Stimulated activated naive CD8-positive, alpha-beta T cell treated with anti-CD3 and anti-CD28 coated beads, Interleukin-15, Interleukin-2, amounts not matched to agents 100 ng/mL and 50 ng/mL, for 24 hours (primary cell): ENCODE measurements around the gene ASIC2.
"Not testable (repeated sequence)": the region's sequence is repeated elsewhere in the genome, so short reads cannot be mapped to it uniquely, and the experiment has no call there.

ENCODE experiments used
- H3K27ac Mint-ChIP-seq: one replicate; pipeline ENCODE4 v1.8.0; 2021; ENCODE audit warnings: mild to moderate bottlenecking, mixed read lengths
- H3K27me3 Mint-ChIP-seq: one replicate; pipeline ENCODE4 v1.8.0; 2021; ENCODE audit warnings: mixed read lengths
- H3K36me3 Mint-ChIP-seq: one replicate; pipeline ENCODE4 v1.8.0; 2021; ENCODE audit warnings: low read depth, mixed read lengths
- H3K4me1 Mint-ChIP-seq: one replicate; pipeline ENCODE4 v1.8.0; 2021; ENCODE audit warnings: low read depth, mixed read lengths
- H3K4me3 Mint-ChIP-seq: one replicate; pipeline ENCODE4 v1.8.0; 2021; ENCODE audit warnings: mild to moderate bottlenecking, mixed read lengths
- H3K9me3 Mint-ChIP-seq: one replicate; pipeline ENCODE4 v1.8.0; 2021; ENCODE audit warnings: mixed read lengths

ASIC2 gene

GRCh38 chr17:32998887-32999228 lies 294.2 kb downstream of the ASIC2 start:
- Mint-ChIP-seq H3K27me3 (peaks cover 15% of the 10 kb centered on the region), H3K9me3 (no peaks in the 10 kb centered on the region), H3K36me3 (no peaks in the 10 kb centered on the region), H3K27ac (no peak overlapping the region), H3K4me3 (no peak overlapping the region), H3K4me1 (peaks cover 5% of the 10 kb centered on the region)

DNA sequence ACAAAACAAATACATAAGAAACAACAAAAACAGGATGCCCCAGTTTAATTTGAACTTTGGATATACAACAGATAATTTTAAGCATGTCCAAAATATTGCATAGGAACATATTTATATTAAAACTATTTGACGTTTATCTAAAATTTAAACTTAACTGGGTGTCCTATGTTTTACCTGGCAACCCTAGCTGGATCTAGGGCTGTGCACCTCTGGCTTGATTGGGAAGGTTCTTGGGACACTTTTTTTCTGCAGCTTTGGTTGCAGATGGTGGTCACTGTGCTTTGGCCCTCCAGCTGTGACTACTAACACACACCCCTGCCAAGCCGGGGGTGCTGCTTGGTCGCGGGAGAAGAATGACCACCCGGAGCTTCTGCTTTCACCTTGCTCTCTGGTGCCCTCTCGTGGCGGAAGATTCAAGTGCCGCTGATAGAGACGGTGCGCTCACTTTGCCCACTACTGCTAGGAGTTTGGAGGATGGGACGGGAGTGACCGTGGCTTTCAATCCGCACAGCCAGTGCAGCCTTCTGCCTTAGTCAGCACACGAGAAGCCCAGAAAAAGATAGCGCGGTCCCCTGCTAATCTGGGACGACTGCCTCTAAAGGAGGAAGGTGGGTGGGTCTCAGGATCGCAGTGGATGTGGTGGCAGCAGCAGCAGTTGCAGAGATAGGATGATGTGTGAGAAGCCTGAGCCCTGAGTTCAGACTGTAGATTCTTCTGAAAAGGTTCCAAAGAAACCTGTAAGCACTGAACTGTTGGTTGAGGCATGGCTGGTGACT lies 294.8 kb downstream of the ASIC2 start:
- Mint-ChIP-seq H3K36me3 (no peaks in the 10 kb centered on the region), H3K4me3 (no peak overlapping the region), H3K9me3 (no peaks in the 10 kb centered on the region), H3K4me1 (peaks cover 5% of the 10 kb centered on the region), H3K27ac (no peak overlapping the region), H3K27me3 (peaks cover 15% of the 10 kb centered on the region)

DNA sequence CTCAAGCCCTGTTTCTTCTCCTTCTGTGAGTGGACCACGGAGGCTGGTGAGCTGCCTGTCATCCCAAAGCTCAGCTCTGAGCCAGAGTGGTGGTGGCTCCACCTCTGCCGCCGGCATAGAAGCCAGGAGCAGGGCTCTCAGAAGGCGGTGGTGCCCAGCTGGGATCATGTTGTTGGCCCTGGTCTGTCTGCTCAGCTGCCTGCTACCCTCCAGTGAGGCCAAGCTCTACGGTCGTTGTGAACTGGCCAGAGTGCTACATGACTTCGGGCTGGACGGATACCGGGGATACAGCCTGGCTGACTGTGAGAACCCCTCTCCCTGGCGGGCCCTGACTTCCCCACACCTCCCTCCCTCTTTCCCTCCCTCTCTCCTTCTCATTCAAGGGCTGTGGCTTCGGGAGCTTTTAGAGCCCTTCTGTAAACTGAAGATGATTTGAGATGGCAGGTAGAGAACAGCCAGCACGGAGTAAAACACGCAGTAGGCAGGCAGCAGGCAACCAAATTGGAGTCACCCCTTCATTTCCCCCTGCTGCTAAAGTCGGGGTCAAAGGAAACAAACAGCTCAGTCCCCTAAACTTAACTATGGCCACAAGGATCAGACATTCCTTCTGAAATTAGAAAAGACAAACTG lies 297.6 kb downstream of the ASIC2 start:
- Mint-ChIP-seq H3K27ac (no peak overlapping the region), H3K9me3 (no peaks in the 10 kb centered on the region), H3K36me3 (no peaks in the 10 kb centered on the region), H3K27me3 (peaks cover 15% of the 10 kb centered on the region), H3K4me3 (no peak overlapping the region), H3K4me1 (peaks cover 5% of the 10 kb centered on the region)

- peaks cover 10% of the 10 kb centered on the region for H3K27me3 Mint-ChIP-seq
- H3K36me3 Mint-ChIP-seq, result no peaks in the 10 kb centered on the region
- H3K4me1 Mint-ChIP-seq, result peaks cover 5% of the 10 kb centered on the region
- H3K27ac Mint-ChIP-seq, result no peak overlapping the region
- no peak overlapping the region for H3K4me3 Mint-ChIP-seq
- H3K9me3 Mint-ChIP-seq, result peaks cover 4% of the 10 kb centered on the region
Observed at GRCh38 chr17:32993977-32994376, 299.1 kb downstream of the ASIC2 start.

DNA sequence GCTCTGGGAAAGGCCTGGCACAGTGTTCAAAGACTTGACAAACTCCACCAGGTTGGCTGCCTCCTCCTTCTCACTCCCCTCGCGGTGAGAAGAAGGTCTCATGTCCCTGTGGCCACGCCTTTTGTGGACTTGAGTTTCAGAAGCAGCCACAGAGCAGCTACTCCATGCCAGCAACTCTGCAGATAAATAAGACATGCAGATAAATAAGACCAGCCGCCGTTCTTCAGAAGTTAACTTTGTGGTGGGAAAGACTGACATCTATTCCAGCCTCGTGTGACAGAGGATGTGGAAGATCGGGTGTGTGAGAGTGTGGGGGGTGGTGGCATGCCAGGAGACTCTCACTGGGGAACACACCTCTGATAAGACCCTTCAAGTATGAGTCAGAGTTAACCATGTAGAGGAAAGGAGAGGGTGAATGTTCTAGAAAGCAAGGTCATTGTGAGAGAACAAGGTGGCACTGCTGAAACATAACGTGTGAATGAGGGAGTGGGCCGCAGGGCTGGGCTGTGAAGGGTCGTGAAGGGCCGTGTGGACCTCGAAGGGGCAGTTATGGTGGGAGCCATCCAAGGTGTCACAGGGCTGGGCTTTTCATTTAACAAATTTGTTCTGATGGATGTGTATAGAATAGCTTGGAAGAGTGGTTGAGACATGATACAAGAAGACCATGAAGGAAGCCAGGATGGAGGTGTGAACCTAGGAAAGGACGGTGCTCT lies 300.6 kb downstream of the ASIC2 start:
- Mint-ChIP-seq H3K9me3 (peaks cover 11% of the 10 kb centered on the region), H3K27me3 (peaks cover 1% of the 10 kb centered on the region), H3K27ac (no peak overlapping the region), H3K4me1 (no peaks in the 10 kb centered on the region), H3K36me3 (no peaks in the 10 kb centered on the region), H3K4me3 (no peak overlapping the region)

DNA sequence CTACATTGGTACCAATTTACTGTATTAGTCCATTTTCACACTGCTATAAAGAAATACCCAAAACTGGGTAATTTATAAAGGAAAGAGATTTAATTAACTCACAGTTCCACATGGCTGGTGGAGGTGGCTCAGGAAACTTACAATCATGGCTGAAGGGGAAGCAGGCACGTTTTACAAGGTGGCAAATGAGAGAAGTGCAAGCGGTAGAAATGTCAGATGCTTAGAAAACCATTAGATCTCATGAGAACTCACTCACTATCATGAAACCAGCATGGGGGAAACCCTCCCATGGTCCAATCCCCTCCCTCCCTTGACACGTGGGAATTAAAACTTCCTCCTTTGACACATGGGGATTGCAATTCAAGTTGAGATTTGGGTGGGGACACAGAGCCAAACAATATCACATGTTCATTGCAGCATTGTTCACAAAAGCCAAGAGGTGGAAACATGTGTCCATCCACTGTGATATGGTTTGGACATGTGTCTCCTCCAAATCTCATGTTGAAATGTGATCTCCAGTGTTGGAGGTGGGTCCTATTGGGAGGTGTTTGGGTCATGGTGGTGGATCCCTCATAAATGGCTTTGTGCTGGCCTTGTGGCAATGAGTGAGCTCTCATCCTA lies 304.5 kb downstream of the ASIC2 start:
- no peak overlapping the region for H3K4me3 Mint-ChIP-seq
- peaks cover 3% of the 10 kb centered on the region for H3K27me3 Mint-ChIP-seq
- no peaks in the 10 kb centered on the region for H3K36me3 Mint-ChIP-seq
- H3K4me1 Mint-ChIP-seq, result no peaks in the 10 kb centered on the region
- H3K9me3 Mint-ChIP-seq, result peaks cover 11% of the 10 kb centered on the region
- H3K27ac Mint-ChIP-seq, result no peak overlapping the region

DNA sequence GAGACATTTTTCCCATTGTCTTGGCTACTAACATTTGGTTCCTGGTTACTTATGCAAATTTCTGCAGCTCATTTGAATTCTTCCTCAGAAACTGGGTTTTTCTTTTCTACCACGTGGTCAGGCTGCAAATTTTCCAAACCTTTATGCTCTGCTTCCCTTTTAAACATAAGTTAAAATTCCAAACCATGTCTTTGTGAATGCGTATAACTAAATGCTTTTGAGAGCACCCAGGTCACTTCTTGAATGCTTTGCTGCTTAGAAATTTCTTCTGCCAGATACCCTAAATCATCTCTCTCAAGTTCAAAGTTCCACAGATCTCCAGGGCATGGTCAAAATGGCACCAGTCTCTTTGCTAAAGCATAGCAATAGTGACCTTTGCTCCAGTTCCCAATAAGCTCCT lies 305.2 kb downstream of the ASIC2 start:
- H3K27me3 Mint-ChIP-seq, H3K4me1 Mint-ChIP-seq, H3K4me3 Mint-ChIP-seq, H3K27ac Mint-ChIP-seq, H3K36me3 Mint-ChIP-seq: not testable (repeated sequence)
- H3K9me3 Mint-ChIP-seq, result peaks cover 11% of the 10 kb centered on the region

DNA sequence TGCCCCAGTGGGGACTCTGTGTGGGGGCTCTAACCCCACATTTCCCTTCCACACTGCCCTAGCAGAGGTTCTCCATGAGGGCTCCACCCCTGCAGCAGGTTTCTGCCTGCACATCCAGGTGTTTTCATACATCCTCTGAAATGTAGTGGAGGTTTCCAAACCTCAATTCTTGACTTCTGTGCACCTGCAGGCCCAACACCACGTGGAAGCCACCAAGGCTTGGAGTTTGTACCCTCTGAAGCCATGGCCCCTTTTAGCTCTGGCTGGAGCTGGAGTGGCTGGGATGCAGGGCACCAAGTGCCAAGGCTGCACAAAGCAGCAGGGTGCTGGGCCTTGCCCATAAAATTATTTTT lies 305.7 kb downstream of the ASIC2 start:
- not testable (repeated sequence) for H3K4me3 Mint-ChIP-seq, H3K4me1 Mint-ChIP-seq, H3K27ac Mint-ChIP-seq, H3K36me3 Mint-ChIP-seq, H3K27me3 Mint-ChIP-seq
- H3K9me3 Mint-ChIP-seq, result peaks cover 11% of the 10 kb centered on the region

- no peak overlapping the region for H3K27ac Mint-ChIP-seq
- H3K9me3 Mint-ChIP-seq, result peaks cover 16% of the 10 kb centered on the region
- peaks cover 15% of the 10 kb centered on the region for H3K27me3 Mint-ChIP-seq
- H3K4me1 Mint-ChIP-seq, result no peaks in the 10 kb centered on the region
- H3K4me3 Mint-ChIP-seq, result no peak overlapping the region
- H3K36me3 Mint-ChIP-seq, result no peaks in the 10 kb centered on the region
Observed at GRCh38 chr17:32985050-32985756, 307.9 kb downstream of the ASIC2 start.

GRCh38 chr17:32981611-32982010 lies 311.5 kb downstream of the ASIC2 start:
- H3K4me3 Mint-ChIP-seq, H3K36me3 Mint-ChIP-seq, H3K27ac Mint-ChIP-seq, H3K4me1 Mint-ChIP-seq, H3K9me3 Mint-ChIP-seq: not testable (repeated sequence)
- peaks cover 21% of the 10 kb centered on the region for H3K27me3 Mint-ChIP-seq

- Mint-ChIP-seq H3K4me3 (no peak overlapping the region), H3K27me3 (peaks cover 21% of the 10 kb centered on the region), H3K36me3 (no peaks in the 10 kb centered on the region), H3K27ac (no peak overlapping the region), H3K4me1 (no peaks in the 10 kb centered on the region), H3K9me3 (peaks cover 5% of the 10 kb centered on the region)
Observed at GRCh38 chr17:32980230-32980629, 312.9 kb downstream of the ASIC2 start.

GRCh38 chr17:32976605-32977004 lies 316.5 kb downstream of the ASIC2 start:
- no peak overlapping the region for H3K27ac Mint-ChIP-seq
- H3K4me1 Mint-ChIP-seq, result no peaks in the 10 kb centered on the region
- H3K36me3 Mint-ChIP-seq, result no peaks in the 10 kb centered on the region
- no peaks in the 10 kb centered on the region for H3K9me3 Mint-ChIP-seq
- no peak overlapping the region for H3K4me3 Mint-ChIP-seq
- peaks cover 12% of the 10 kb centered on the region for H3K27me3 Mint-ChIP-seq

GRCh38 chr17:32976131-32976530 lies 317.0 kb downstream of the ASIC2 start:
- Mint-ChIP-seq H3K36me3 (no peaks in the 10 kb centered on the region), H3K27ac (no peak overlapping the region), H3K27me3 (peaks cover 12% of the 10 kb centered on the region), H3K9me3 (no peaks in the 10 kb centered on the region), H3K4me3 (no peak overlapping the region), H3K4me1 (peaks cover 3% of the 10 kb centered on the region)

- H3K27me3 Mint-ChIP-seq, result no peaks in the 10 kb centered on the region
- no peak overlapping the region for H3K4me3 Mint-ChIP-seq
- no peaks in the 10 kb centered on the region for H3K9me3 Mint-ChIP-seq
- H3K36me3 Mint-ChIP-seq, result no peaks in the 10 kb centered on the region
- no peak overlapping the region for H3K27ac Mint-ChIP-seq
- peaks cover 14% of the 10 kb centered on the region for H3K4me1 Mint-ChIP-seq
Observed at GRCh38 chr17:32971171-32971570, 321.9 kb downstream of the ASIC2 start.

- no peaks in the 10 kb centered on the region for H3K9me3 Mint-ChIP-seq
- H3K4me1 Mint-ChIP-seq, result peaks cover 14% of the 10 kb centered on the region
- no peaks in the 10 kb centered on the region for H3K36me3 Mint-ChIP-seq
Observed at GRCh38 chr17:32970281-32970680, 322.8 kb downstream of the ASIC2 start.

More at GRCh38 chr17:32970281-32970680, 322.8 kb downstream of the ASIC2 start:
- Mint-ChIP-seq H3K27me3 (peaks cover 4% of the 10 kb centered on the region), H3K27ac (no peak overlapping the region), H3K4me3 (no peak overlapping the region)
